NOMO-1 (cell line): ENCODE data around the gene GEMIN8.

ENCODE experiments used
- DNase-seq, 2 experiments: peaks; one replicate each; lab custom pipeline; 2025; ENCODE audit not compliant: unreplicated experiment in 2 of 2; lab: John Stamatoyannopoulos, UW

Gene GEMIN8, protein sequence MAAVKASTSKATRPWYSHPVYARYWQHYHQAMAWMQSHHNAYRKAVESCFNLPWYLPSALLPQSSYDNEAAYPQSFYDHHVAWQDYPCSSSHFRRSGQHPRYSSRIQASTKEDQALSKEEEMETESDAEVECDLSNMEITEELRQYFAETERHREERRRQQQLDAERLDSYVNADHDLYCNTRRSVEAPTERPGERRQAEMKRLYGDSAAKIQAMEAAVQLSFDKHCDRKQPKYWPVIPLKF

DNA sequence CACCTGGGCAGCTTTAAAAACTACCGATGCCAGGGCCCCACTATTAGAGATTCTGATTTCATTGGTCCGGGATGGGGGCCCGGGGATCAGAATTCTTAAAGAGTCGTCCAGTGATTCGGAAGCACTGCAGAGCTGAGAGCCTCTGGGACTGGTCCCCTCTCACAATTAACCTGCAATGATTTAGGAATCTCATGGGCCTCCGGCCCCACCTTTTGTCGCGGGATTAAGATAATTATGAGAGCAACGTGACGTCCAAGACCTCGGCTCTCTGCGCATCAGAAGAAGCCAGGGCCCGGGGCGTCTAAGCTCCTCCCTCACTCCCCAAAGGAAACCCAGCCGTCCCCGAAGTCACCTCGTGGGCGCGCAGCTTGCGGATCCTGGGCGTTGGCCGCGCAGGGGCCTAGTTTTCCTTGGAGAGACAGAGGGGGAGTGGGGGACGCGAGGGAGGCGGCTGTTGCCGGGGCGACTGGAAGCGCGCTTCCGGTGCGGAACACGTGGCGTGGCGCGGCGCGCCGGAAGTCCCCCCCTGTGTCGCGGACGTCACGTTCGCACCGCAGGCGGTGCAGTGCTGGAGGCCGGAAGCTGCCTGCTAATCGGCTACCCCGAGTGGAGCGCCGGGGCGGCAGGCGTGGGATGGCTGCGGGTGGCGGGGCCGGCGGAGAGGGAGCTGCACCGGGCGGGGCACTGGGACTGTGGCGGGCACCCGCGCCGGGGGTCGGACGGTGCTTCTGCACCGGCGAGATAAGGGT is at the start of gene GEMIN8:
Gene GEMIN8, minus strand, starts transcription at position 468 of the 749 bp plus-strand sequence. CDS start 8,414 bp downstream, outside the sequence.
- DNase-seq: peak; percentile 81 to 83

DNA sequence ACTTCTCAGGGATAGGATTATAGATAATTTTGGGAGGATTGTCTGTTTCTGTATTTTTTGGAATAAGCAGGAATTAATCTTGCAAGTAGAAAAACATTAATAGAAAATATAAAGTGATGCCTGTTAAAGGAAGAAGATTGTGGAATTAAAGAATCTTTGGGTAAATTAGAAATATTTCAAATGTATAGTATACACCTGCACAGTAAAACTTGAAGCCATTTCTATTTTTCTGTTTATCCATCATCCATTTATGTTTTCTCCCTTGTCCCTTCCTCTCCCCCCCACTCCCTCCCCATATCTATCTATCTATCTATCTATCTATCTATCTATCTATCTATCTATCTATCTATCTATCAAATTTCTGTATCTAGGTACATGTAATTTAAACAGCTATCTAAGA is 46.9 kb upstream of the GEMIN8 start:
- no peak for DNase-seq

DNA sequence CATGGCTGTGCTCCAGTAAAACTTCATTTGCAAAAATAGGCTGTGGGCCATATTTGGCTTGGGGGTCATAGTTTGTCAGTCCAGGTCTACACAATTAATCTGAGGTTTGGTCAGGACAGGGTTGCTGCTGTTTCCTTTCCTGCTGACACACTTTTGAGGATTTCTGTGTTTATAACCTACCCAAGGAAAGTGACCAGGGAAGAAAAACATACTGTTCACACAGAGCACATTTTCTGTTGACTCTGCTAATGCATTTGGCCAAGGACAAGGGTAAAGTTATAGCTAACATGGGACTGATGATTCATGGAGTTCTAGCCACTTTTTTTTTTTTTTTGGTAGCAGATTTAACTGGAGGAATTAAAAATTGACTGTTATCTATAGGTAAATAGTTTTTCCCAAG is 43.9 kb upstream of the GEMIN8 start:
- no peak for DNase-seq

DNA sequence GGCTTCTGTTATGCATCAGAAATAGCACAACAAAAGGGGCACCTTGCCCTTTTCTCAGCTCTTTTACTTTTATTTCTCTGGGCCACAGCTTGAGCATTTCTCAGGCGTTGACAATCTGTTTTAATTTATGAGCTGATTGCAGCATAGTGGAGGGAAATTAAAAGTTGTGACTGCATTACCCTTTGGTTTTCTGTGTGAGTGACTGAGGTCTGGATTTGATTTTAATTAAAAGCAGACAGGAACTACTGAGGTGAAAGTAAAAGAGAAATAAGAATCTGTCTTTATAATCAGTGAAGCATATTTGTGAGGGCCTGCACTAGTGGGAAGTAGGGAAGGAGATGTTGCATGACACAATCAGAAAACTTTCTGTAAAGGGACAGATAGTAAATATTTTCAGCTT is 43.4 kb upstream of the GEMIN8 start:
- DNase-seq: no peak

DNA sequence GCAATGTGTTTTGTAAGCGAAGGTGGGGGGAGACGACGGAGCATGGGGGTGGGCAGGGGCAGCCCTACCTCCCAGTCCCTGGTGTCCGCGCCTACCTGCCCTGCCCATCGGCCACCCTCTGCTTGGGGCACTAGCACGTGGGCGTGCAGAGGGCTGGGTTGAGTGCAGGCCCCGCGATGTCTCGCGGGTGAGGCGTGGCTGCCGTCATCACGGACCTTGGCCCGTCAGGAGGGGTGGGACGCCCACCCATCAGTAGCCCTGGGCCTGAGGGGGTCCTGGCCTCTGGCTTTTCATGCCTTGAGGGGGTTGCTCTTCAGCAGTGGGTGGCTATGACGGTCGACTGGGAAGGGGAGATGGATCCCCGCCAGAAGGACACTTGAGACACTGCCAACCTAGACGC is 36.1 kb upstream of the GEMIN8 start:
- no peak for DNase-seq

DNA sequence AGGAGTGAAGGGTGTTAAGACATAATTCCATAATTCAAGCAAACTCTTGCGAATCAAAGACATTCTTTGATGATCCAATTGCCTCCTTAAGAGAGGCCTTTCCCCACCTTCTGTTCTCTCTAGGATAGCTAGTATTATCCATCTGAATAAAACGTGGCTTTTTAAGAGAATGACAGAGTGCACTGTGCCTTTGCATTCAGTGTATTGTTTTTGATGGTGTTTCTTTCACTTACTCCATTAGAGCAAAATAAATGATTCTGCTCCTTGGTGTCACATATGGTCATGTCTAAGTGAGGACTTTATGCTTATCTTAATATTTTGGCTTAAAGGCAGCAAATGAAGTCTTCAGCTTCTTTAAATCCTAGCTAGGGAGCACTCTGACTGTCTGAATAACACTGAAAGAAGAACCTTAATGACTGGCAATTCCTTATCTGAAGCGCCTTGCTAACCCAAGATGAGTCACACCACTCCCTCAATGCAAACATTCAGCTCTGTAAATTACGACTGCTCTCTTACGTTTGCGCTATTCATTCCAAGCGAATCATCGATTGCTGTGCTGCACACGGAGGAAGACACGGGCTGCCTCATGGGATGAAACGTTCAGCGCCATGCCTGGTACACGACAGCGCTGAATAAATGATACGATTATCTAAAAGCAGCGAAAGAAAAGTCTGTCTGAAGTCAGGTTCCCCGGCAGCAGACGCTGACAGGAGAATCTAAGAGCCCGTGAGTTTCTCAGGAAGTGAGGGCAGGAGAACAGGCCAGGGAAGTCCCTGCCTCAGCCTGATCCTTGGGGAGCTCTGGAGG is 35.1 kb upstream of the GEMIN8 start:
- DNase-seq: peak in 1 of 2 experiments; percentile 16

DNA sequence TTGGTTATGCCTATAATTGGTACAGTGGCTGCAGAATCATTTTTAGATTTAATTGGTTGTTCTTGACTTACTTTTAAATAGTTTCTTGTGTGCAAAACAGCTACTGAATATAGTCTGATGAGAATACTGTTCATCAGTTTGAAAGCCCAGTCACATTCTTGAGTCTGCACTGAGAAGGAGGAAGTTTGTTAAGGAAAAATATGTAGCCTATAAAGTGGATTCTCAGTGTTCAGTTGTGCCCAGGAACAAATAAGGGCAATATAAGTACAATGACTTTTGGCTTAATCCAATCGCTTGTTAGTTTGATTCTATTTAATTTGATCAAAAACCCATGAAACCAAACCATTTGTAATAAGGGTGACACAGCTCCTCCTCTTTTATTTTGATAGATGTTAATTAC is 32.8 kb upstream of the GEMIN8 start:
- DNase-seq: no peak

DNA sequence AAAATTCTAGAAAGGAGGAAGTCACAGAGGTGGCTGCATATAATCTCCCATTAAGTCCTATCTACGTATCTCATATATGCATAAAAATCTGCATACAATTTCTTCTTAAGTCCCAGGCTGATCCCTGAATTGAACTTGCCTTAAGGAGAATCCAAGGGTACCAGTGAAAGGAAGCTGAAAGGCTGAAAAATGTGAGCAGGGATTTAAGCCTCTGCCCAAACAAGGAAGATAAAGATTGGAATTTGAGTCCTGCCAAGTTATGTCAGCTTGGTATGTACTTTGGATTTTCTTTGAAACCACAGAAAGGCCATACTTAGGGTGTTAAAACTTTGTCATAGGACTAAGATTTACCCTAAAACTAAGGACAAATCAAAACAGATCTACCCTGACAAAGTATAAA is 26.5 kb upstream of the GEMIN8 start:
- DNase-seq: no peak

DNA sequence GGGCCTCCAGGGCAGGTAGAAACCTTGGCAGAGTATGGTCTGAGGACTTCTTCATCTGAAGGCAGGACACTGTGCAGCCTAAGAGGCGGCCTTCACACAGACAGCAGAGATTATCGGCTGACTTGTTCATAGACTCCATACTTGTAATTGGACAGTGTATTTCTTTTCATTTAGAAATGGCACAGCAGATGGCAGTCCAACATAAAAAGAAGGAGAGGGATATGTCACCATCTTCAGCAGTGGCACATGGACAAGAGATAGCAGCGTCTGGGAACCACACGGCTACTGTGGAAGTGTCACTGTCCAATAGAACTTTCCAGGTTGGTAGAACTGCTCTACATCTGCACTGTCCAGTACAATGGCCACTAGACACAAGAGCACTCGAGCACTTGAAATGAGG is 21.7 kb upstream of the GEMIN8 start:
- DNase-seq: no peak

DNA sequence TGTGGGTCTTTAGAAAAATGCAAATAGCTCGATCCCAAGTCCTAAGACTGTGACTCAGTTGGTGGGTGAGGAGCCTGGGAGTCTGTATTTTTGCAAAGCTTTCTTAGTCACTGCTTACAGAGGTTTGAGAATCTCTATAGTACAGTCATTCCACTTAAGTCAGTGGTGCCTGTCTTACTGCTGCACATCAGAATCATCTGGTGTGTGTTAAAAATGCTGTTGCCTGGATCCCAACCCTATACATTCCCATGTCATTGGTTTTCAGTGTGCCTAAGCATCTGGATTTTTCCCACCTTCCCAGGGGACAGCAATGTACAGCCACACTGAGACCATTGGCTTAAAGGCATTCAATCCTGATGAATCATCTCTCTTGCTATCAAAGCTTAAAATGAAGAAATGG is 21.0 kb upstream of the GEMIN8 start:
- DNase-seq: no peak

DNA sequence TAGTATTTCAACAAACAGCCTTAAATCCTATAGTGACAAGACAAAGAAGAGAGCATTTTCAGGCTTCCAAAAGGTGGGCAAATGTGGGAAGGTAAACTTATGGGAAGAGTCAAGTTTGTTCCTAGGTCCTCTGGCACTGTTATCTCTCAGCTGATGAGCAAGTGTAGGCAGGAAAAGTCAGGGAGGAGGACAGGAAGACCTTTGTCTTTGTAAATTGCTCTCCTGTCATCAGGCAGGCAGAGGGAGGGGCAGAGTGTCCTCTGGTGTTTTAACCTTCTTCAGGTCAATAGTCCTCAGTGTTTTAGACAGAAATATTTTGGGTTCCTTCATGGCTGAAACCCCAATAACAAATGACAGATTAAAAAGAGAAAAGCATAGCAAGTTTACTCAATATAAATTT is 13.5 kb upstream of the GEMIN8 start:
- DNase-seq: no peak

DNA sequence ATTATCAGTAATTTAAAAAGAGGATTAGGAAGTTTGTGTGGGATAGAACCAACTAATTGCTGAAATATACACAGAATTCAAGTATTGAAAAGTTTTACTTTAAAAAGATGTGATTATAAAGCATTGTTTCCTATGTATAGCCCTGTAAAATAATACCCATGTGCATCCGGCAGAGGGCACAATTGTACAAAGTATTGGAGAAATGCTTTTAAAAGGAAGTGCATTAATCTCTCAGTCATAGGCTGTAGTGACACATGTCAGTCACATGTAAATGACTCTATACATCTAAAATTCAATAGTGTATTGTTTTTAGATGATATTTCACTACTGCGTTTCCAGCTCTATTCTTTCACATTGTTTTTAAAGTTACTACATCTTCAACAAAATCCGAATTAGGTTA is 9.7 kb upstream of the GEMIN8 start:
- DNase-seq: peak in 1 of 2 experiments; percentile 60

DNA sequence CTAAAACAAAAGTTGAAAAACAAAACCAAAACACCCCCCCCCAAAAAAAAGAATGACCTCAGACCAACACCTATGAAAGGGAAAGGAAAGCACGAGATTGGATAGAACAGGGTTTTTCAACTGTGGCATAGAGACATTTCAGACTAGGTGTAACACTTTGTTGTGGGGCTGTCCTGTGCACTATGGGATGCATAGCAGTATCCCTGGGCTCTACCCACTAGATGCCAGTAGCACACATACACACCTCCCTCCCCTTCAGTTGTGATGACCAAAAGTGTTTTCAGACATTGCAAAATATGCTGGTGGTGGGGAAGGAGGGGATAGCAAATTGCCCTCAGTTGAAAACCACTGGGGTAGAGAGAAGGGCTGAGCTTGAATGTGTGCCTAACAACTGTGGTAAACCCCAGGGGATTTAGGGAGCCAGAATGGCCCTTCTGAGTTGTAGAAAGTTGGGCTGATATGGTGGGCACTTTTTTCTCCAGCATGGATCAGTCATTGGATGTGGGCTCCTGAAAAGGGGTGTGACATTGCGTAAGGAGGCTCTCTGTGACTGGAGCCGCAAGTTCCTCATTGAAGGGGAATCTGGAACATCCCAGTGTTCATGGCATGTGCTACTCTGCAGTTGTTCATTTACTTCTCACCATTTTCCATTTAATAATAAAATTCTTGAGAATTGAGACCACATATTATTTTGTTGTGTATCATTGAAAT is 8.8 kb upstream of the GEMIN8 start:
- DNase-seq: peak; percentile 53 to 76

DNA sequence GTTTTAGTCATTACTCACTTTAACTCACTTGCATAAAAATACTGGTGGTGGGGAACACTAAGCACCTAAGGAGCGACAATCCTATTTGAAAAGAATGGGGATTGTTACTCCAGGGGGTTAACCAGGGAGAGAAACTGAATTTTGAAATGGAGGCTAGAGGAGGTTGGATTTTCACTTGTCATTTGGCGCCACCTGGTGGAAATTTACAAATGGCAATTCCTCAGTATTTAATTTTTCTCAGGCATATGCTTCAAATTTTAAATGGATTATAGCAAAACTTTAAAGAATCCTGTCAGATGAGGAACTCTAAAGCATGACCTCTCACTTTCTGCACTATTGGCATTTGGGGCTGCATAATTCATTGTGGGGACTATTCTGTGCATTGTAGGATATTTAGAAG is 2.7 kb upstream of the GEMIN8 start:
- peak; percentile 31 to 46 for DNase-seq

DNA sequence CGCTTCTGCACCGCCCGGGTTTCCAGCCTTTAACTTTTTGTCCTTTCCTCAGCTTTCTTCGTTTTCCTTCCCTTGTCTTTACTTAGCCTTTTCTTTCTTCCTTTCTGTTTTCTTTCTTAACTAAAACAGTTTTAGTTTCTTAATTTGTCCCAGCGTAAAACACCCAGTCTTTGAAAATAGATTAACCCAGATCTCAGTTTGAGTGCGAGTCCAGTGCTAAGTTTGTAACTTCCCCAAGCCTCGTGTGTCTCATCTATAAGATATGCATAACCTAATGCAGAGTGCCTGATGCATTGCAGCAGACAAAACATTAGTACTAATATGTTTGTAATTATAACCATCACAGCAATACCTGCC is 460 bp upstream of the GEMIN8 start:
- DNase-seq: peak; percentile 32 to 54

DNA sequence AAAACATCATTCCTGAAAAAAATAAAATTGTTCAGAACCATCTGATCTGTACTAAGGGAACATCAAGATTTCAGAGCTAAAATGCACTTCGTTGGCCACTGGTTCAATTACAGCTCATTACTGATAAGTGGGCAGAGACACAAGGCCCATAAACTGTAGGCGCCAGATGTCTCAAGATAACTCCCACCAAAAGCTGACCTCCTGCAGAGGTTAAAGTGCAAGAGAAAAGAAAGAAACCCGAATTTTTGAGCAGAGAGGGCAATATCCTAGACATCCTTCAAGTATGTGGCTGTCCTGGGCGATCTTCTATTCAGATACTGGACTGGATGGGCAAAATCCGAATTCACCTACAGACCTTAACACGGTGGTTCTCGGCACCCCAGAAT is 660 bp downstream of the GEMIN8 start:
- peak in 1 of 2 experiments; percentile 25 for DNase-seq

DNA sequence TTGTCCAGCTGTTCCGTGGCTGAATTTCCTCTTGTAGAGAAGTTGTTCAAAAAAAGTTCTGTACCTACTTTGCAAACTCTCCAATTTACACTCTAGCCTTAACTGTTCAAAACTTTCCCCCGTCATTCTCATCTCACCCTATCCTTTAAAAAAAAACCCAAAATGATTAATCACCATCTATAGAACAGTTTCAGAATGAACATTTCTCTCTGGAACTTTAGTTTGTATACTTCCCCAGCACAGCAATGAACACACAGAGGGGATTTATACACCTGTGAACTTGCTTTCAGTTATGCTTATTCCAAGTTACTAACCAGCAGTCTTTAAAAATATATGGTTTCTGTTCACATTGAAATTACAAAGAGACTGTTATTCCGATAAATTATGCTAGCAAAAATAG is 1.2 kb downstream of the GEMIN8 start:
- DNase-seq: no peak

DNA sequence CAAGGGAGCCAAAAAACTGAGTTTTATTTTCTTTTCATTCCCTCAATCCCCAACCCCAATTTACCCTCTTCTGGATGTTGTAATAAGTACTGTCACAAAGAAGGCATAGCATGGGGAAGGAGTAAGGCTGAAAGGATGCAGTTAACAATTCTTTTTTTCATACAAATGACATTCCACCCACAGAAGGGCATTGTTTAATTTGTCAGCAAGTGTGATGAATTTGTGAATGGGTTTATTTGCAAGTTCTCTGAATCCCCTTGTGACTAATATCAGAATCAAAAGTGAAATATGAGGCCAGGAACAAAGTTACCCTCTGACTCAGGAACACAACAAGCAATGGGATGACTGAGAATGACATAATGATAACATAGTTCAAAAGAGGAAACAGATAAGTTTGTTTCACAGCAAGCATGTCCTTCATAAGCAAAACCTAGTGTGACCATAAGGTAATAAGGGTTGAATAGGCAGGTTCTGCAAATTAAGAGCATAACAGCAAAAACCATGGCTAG is 2.1 kb downstream of the GEMIN8 start:
- DNase-seq: peak; percentile 7 to 52

DNA sequence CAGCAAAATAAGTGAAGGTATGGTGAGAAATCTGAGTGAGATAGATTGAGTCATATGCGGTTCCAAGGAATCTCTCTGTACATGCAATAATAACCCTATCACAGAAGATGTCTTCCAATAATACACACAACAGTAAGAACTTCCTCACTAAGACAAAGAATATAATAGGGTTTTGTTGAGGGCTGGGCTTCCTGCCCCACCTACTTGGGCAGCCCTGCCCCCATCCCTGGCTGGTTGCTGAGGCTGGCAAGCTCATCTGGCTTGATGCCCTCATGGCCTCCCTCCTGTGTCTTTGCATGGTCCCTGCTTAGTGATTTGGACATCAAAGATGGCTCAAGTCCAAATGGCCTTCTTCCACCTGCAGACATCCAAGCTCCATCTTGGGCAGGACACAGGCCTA is 2.7 kb downstream of the GEMIN8 start:
- DNase-seq: no peak

DNA sequence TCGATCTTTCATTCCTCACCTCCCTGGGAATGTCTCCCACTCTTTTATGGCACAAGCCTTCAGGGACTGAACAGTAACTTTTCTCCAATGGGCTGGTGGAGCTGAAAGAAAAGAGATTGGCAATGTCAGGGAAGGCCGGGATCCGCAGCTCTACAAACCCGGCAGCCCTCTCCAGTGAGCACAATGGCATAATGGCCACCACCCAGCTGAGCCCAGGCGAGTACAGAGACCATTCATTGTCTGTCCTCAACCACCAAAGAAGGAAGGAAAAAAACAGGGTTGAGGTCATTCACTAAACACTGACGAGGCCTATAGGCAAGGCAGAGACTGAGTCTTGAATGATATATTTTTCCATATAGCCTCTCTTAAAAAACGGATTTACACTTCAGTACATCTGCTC is 3.6 kb downstream of the GEMIN8 start:
- DNase-seq: no peak

DNA sequence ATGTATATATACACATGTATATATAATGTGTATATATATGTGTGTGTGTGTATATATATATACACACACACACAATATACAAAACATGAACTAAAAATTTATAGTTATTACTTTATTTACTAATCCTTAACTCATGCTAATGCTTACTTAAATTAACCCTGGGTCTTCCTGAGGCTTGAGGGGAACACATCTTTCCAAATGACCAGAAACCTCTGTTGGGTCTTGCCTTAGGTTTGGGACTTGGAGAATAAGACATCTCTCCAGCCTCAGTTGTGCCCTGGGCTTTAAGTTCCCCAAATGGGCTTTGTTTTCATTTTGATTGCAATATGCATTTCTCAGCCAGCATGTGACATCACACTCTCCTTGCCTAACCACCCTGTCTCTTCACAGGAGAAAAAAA is 7.7 kb downstream of the GEMIN8 start:
- no peak for DNase-seq
